ENCODE results near the gene NDUFB10. TPM values are rescaled to one million over a fixed set of nuclear protein-coding genes. Genes with fewer than 3 reads are reported as not detected.

The NDUFB10 gene
- total and polyA plus RNA-seq, 5 donors from 2014 or later = 65.1 to 288 (median 193) TPM

- Histone ChIP-seq H3K27ac (ENCODE audit: insufficient read depth, low read length, poor library complexity, severe bottlenecking) (no peak overlapping the region), H3K36me3 (ENCODE audit: control insufficient read depth, insufficient read depth, low read length) (peaks cover 33% of the 10 kb centered on the region), H3K4me1 (ENCODE audit: control insufficient read depth, insufficient read depth, low read length, poor library complexity, severe bottlenecking) (peaks cover 15% of the 10 kb centered on the region), H3K27me3 (ENCODE audit: control insufficient read depth, insufficient read depth, low read length) (peaks cover 11% of the 10 kb centered on the region), H3K9me3 (ENCODE audit: control insufficient read depth in 2 of 2, low read length in 2 of 2) (no peaks in the 10 kb centered on the region), H3K4me3 (ENCODE audit: low read depth, low read length) (no peak overlapping the region)
- Mint-ChIP-seq H3K27ac (no peak overlapping the region), H3K4me3 (no peak overlapping the region), H3K27me3 (peaks cover 28% of the 10 kb centered on the region), H3K9me3 (no peaks in the 10 kb centered on the region), H3K36me3 (peaks cover 6% of the 10 kb centered on the region), H3K4me1 (peaks cover 0 to 16% (median 4%) of the 10 kb centered on the region in 4 donors)
- DNase-seq (no peak), ATAC-seq (ENCODE audit: low read depth in 2 of 2) (no peak)
Measured at GRCh38 chr16:1978476-1979120, 19.3 kb downstream of the NDUFB10 start.

DNA sequence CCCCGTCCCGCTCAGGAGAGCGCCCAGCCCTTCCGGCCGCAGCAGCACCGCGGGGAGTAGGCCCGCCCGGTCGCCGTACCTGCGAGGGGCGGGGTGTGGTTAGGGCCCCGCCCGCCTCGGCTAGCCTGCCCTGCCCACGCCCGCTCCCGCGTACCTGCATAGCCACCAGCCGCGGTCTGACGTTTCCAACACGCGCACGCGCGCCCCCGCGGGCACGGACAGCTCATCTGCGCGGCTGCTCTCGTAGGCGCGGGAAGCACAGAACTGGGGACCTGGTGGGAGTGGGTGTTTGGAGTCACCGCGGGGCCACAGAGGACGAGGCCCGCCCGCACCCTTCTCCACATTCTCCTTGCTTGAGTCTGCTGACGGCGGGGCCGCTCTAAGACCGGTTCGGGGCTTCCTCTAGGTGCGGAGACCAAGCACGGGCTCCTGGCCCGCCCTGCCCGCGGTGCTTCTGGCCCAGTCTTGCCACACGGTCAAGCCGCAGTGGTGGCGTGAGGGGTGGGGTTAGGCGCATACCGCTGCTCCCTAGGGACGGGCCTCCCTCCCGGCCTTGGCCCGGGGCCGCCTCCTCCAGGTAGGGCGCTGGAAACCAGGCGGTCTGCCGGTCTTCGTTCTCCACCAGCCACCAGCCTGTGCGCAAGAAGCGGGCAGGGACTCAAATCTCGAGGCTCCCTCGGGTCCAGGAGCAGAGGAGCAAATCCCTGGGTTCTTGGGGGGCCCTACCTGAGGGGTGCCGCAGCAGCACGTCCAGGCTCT lies 20.1 kb downstream of the NDUFB10 start:
- no peaks in the 10 kb centered on the region for H3K9me3 ChIP-seq (ENCODE audit: control insufficient read depth in 2 of 2, low read length in 2 of 2)
- H3K9me3 Mint-ChIP-seq = no peaks in the 10 kb centered on the region
- H3K27me3 ChIP-seq (ENCODE audit: control insufficient read depth, insufficient read depth, low read length) = peaks cover 11% of the 10 kb centered on the region
- H3K4me1 Mint-ChIP-seq = peaks cover 0 to 16% (median 4%) of the 10 kb centered on the region in 4 donors
- peaks cover 16% of the 10 kb centered on the region for H3K4me1 ChIP-seq (ENCODE audit: control insufficient read depth, insufficient read depth, low read length, poor library complexity, severe bottlenecking)
- ATAC-seq (ENCODE audit: low read depth in 2 of 2) = no peak
- peaks cover 27% of the 10 kb centered on the region for H3K27me3 Mint-ChIP-seq
- no peak overlapping the region for H3K27ac ChIP-seq (ENCODE audit: insufficient read depth, low read length, poor library complexity, severe bottlenecking)
- H3K27ac Mint-ChIP-seq = no peak overlapping the region
- peak in 1 of 3 donors; percentile 31 for DNase-seq
- peaks cover 6% of the 10 kb centered on the region for H3K36me3 Mint-ChIP-seq
- peaks cover 33% of the 10 kb centered on the region for H3K36me3 ChIP-seq (ENCODE audit: control insufficient read depth, insufficient read depth, low read length)
- no peak overlapping the region for H3K4me3 ChIP-seq (ENCODE audit: low read depth, low read length)
- no peak overlapping the region for H3K4me3 Mint-ChIP-seq

GRCh38 chr16:1980030-1980769 lies 20.9 kb downstream of the NDUFB10 start:
- peaks cover 6% of the 10 kb centered on the region for H3K36me3 Mint-ChIP-seq
- peak overlapping the region in 1 of 4 donors; percentile 88 for H3K4me3 Mint-ChIP-seq
- DNase-seq = no peak
- H3K27ac Mint-ChIP-seq = no peak overlapping the region
- H3K36me3 ChIP-seq (ENCODE audit: control insufficient read depth, insufficient read depth, low read length) = peaks cover 28% of the 10 kb centered on the region
- peaks cover 11% of the 10 kb centered on the region for H3K27me3 ChIP-seq (ENCODE audit: control insufficient read depth, insufficient read depth, low read length)
- H3K4me1 ChIP-seq (ENCODE audit: control insufficient read depth, insufficient read depth, low read length, poor library complexity, severe bottlenecking) = peaks cover 22% of the 10 kb centered on the region
- H3K27ac ChIP-seq (ENCODE audit: insufficient read depth, low read length, poor library complexity, severe bottlenecking) = no peak overlapping the region
- no peaks in the 10 kb centered on the region for H3K9me3 Mint-ChIP-seq
- ATAC-seq (ENCODE audit: low read depth in 2 of 2) = no peak
- no peaks in the 10 kb centered on the region for H3K9me3 ChIP-seq (ENCODE audit: control insufficient read depth in 2 of 2, low read length in 2 of 2)
- peaks cover 27% of the 10 kb centered on the region for H3K27me3 Mint-ChIP-seq
- H3K4me1 Mint-ChIP-seq = peaks cover 0 to 18% (median 5%) of the 10 kb centered on the region in 4 donors
- no peak overlapping the region for H3K4me3 ChIP-seq (ENCODE audit: low read depth, low read length)

DNA sequence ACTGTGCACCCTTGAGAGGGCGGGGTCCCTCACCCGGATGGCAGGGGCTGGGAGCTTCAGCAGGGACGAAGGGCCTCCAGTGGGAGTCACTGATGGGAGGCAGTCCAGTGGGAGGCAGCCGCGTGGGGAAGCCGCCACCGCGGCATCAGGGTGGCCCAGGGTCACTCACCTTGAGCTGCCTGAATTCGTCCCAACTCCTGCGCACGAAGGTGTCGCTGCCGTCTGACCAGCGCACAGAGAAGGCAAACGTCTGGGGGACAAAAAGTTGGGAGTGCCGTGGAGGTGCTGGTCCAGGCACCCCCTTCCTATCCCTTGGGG lies 21.4 kb downstream of the NDUFB10 start:
- peaks cover 11% of the 10 kb centered on the region for H3K27me3 ChIP-seq (ENCODE audit: control insufficient read depth, insufficient read depth, low read length)
- H3K9me3 Mint-ChIP-seq = no peaks in the 10 kb centered on the region
- peaks cover 0 to 19% (median 5%) of the 10 kb centered on the region in 4 donors for H3K4me1 Mint-ChIP-seq
- DNase-seq (no peak), ATAC-seq (ENCODE audit: low read depth in 2 of 2) (no peak)
- no peak overlapping the region for H3K27ac ChIP-seq (ENCODE audit: insufficient read depth, low read length, poor library complexity, severe bottlenecking)
- peaks cover 27% of the 10 kb centered on the region for H3K27me3 Mint-ChIP-seq
- H3K4me3 ChIP-seq (ENCODE audit: low read depth, low read length) = no peak overlapping the region
- H3K36me3 Mint-ChIP-seq = peaks cover 5% of the 10 kb centered on the region
- H3K4me1 ChIP-seq (ENCODE audit: control insufficient read depth, insufficient read depth, low read length, poor library complexity, severe bottlenecking) = peaks cover 25% of the 10 kb centered on the region
- no peak overlapping the region for H3K27ac Mint-ChIP-seq
- H3K36me3 ChIP-seq (ENCODE audit: control insufficient read depth, insufficient read depth, low read length) = peaks cover 23% of the 10 kb centered on the region
- H3K4me3 Mint-ChIP-seq = peak overlapping the region in 1 of 4 donors; percentile 88
- H3K9me3 ChIP-seq (ENCODE audit: control insufficient read depth in 2 of 2, low read length in 2 of 2) = no peaks in the 10 kb centered on the region

- ATAC-seq (ENCODE audit: low read depth in 2 of 2) (no peak), DNase-seq (no peak)
- Mint-ChIP-seq H3K4me3 (peak within 1 kb of the TSS; percentile 72 to 92 (median 86)), H3K27ac (no peak within 1 kb of the TSS), H3K27me3 (peaks cover 27% of the 10 kb centered on the region), H3K9me3 (no peaks in the 10 kb centered on the region), H3K4me1 (peaks cover 0 to 19% (median 6%) of the 10 kb centered on the region in 4 donors), H3K36me3 (no peaks in the 10 kb centered on the region)
- H3K9me3 ChIP-seq (ENCODE audit: control insufficient read depth in 2 of 2, low read length in 2 of 2) = no peaks in the 10 kb centered on the region
- H3K27me3 ChIP-seq (ENCODE audit: control insufficient read depth, insufficient read depth, low read length) = peaks cover 11% of the 10 kb centered on the region
- H3K4me3 ChIP-seq (ENCODE audit: low read depth, low read length) = no peak within 1 kb of the TSS
- H3K36me3 ChIP-seq (ENCODE audit: control insufficient read depth, insufficient read depth, low read length) = peaks cover 17% of the 10 kb centered on the region
- H3K4me1 ChIP-seq (ENCODE audit: control insufficient read depth, insufficient read depth, low read length, poor library complexity, severe bottlenecking) = peaks cover 25% of the 10 kb centered on the region
- no peak within 1 kb of the TSS for H3K27ac ChIP-seq (ENCODE audit: insufficient read depth, low read length, poor library complexity, severe bottlenecking)
Measured at GRCh38 chr16:1981398-1981836, 22.1 kb downstream of the NDUFB10 start, which contains the start of gene NOXO1. NOXO1 (minus strand) TSS chr16:1981469; CDS start chr16:1981179, 290 bp downstream.

- ATAC-seq (ENCODE audit: low read depth in 2 of 2) (no peak), DNase-seq (no peak)
- H3K36me3 Mint-ChIP-seq = no peaks in the 10 kb centered on the region
- H3K27ac Mint-ChIP-seq = no peak overlapping the region
- no peaks in the 10 kb centered on the region for H3K9me3 Mint-ChIP-seq
- H3K36me3 ChIP-seq (ENCODE audit: control insufficient read depth, insufficient read depth, low read length) = peaks cover 11% of the 10 kb centered on the region
- H3K27me3 Mint-ChIP-seq = peaks cover 32% of the 10 kb centered on the region
- H3K4me3 Mint-ChIP-seq = peak overlapping the region; percentile 28 to 92 (median 80)
- peaks cover 11% of the 10 kb centered on the region for H3K27me3 ChIP-seq (ENCODE audit: control insufficient read depth, insufficient read depth, low read length)
- peaks cover 0 to 19% (median 8%) of the 10 kb centered on the region in 4 donors for H3K4me1 Mint-ChIP-seq
- no peak overlapping the region for H3K27ac ChIP-seq (ENCODE audit: insufficient read depth, low read length, poor library complexity, severe bottlenecking)
- no peaks in the 10 kb centered on the region for H3K9me3 ChIP-seq (ENCODE audit: control insufficient read depth in 2 of 2, low read length in 2 of 2)
- H3K4me1 ChIP-seq (ENCODE audit: control insufficient read depth, insufficient read depth, low read length, poor library complexity, severe bottlenecking) = peaks cover 25% of the 10 kb centered on the region
- H3K4me3 ChIP-seq (ENCODE audit: low read depth, low read length) = no peak overlapping the region
Measured at GRCh38 chr16:1982013-1982433, 22.7 kb downstream of the NDUFB10 start.

- Mint-ChIP-seq H3K4me3 (peak overlapping the region; percentile 80 to 92 (median 86)), H3K27me3 (peaks cover 36% of the 10 kb centered on the region), H3K36me3 (no peaks in the 10 kb centered on the region), H3K9me3 (peaks cover 0 to 2% (median 0%) of the 10 kb centered on the region in 7 donors), H3K4me1 (peaks cover 0 to 19% (median 8%) of the 10 kb centered on the region in 4 donors), H3K27ac (no peak overlapping the region)
- H3K27ac ChIP-seq (ENCODE audit: insufficient read depth, low read length, poor library complexity, severe bottlenecking) = peak overlapping the region; percentile 60
- H3K27me3 ChIP-seq (ENCODE audit: control insufficient read depth, insufficient read depth, low read length) = peaks cover 11% of the 10 kb centered on the region
- H3K4me3 ChIP-seq (ENCODE audit: low read depth, low read length) = peak overlapping the region; percentile 55
- peaks cover 5% of the 10 kb centered on the region for H3K36me3 ChIP-seq (ENCODE audit: control insufficient read depth, insufficient read depth, low read length)
- peaks cover 25% of the 10 kb centered on the region for H3K4me1 ChIP-seq (ENCODE audit: control insufficient read depth, insufficient read depth, low read length, poor library complexity, severe bottlenecking)
- ATAC-seq (ENCODE audit: low read depth in 2 of 2) = no peak
- no peaks in the 10 kb centered on the region for H3K9me3 ChIP-seq (ENCODE audit: control insufficient read depth in 2 of 2, low read length in 2 of 2)
- DNase-seq = no peak
Measured at GRCh38 chr16:1982991-1983543, 23.7 kb downstream of the NDUFB10 start.
